GM23248 (cell line): ENCODE results near the gene ABLIM1.

Experiments
- EZH2 ChIP-seq: fragments of 200-600 bp; sonication (generic); IDR thresholded peaks from 2 replicates; pipeline ENCODE4 v1.6.1; 2018; ENCODE audit warnings: antibody characterized with exemption, mild to moderate bottlenecking; ENCODE audit not compliant: insufficient read depth, poor library complexity, severe bottlenecking
- EZH2phosphoT487 ChIP-seq: fragments of 200-600 bp; sonication (generic); IDR thresholded peaks from 2 replicates; pipeline ENCODE4 v1.6.1; 2018; ENCODE audit warnings: antibody characterized with exemption, moderate library complexity, mild to moderate bottlenecking, low read depth; ENCODE audit not compliant: insufficient read depth

- TF ChIP-seq EZH2 (no peak), EZH2phosphoT487 (no peak)
Observed at GRCh38 chr10:114405011-114405350, 253.1 kb downstream of the ABLIM1 start.
